ENCODE data around the gene NOL8.

Gene NOL8

DNA sequence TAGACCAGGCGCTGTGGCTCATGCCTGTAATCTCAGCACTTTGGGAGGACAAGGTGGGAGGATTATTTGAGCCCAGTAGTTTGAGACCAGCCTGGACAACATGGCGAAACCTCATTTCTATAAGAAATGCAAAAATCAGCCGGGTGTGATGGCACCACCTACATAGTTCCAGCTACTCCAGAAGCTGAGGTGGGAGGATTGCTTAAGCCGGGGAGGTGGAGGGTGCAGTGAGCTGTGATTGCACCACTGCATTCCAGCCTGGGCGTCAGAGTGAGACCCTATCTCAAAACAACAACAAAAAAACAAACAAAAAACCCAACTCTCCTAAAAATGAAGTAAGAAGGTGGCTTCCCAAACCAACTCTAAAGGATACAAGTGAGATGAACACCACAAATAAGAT is 54.6 kb downstream of the NOL8 start:
- DNase-seq (ENCODE audit: low read depth in 2 of 3, low spot score in 2 of 3): no peak

DNA sequence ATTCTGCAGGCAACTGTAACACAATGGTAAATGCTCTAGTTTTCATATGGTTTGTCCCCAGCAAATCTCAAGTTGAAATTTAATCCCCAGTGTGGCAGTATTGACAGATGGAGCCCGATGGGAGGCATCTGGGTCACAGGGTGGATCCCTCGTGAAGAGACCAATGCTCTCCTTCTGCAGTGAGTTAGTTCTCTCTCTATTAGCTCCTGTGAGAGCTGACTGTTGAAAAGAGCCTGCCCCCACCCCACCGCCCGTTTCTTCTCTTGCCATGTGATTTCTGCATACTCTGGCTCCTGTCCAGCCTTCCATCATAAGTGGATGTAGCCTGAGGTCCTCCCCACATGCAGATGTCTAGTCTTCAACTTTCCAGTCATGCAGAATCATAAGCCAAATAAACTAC is 58.7 kb downstream of the NOL8 start:
- DNase-seq (ENCODE audit: low read depth in 2 of 3, low spot score in 2 of 3): no peak

- no peak for DNase-seq (ENCODE audit: low read depth in 2 of 3, low spot score in 2 of 3)
These were observed 60.0 kb downstream of the NOL8 start for GRCh38 chr9:92265154-92265553.

DNA sequence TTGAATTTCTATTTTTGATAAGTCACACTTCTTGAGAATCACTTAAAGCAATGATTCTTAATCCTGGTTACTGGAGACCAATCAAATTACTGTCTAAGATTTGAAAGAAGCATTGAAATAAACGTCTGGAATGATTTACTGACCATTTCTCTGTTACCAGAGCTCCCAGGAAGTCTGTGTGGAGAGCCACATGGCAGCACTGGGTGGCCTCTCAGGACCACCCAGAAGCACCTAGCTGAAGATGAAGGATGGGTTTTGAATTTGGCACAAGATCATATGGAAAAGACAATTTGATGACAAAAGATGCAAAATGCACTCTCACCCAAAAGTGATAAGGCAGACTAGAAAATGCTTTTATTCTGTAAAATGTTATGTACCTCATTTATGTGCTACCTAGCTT is 62.0 kb downstream of the NOL8 start:
- DNase-seq (ENCODE audit: low read depth in 2 of 3, low spot score in 2 of 3): no peak

DNA sequence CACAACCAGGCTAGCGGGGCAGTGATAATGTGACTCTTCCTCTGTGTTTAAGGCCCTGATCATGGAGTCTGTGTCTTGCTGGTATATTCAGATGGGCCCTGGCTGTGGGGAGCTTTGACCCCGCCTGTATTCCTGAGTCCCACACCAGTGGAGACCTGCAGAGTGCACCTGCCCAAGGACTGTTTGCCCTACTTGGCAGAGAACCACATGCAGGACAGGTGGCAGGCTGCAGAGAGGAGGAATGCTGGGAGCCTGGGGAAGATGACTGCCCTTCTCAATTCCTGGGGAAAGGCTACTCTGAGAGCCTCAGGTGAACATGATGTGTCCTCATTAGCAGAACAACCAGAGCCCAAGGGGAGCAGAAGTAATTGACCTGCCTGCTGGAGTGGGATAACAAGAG is 67.8 kb downstream of the NOL8 start:
- no peak for DNase-seq (ENCODE audit: low read depth in 2 of 3, low spot score in 2 of 3)

DNA sequence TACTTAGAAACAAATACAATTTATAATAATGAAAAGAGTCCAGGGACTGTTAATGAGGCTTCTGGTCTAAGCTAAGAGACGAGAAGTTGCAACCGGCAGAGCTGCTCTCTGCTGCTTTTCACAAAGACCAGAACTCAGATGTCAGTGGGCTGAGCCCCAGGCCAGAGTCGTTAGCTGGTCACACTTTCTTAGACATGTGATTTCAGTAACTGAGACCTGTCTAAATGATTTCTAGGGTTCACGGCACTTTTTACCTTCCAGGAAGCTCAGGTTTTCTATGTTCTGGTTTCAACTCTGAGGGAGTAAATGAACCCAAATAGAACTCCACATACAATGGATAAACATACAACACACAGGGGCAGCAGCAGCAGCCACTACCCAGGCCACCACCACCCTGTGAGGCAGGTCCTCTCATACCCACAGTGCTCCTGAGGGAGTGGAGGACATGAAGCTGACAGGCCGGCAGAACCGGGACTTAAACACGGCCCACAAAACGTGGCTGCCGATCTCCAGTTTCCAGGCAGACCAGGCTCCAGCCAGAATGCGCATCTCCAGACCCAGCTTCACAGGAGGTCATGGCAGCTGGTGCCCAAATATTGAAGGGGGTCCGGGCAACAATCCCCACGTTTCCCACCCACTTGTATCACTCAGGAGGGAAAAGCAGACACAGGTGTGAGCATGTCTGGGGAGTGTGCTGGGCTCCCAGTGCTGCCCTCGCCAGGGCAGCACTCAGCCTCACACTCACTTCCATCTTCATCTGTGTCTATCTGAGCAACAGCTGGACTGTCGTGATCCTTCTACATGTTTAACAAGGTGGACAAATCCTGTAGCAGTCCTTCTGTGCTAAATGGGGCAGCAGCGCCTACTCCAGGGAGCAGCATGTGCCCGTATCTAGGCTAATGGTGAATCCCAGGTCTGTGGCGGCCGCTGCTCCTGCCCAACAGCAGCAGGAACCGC is 70.5 kb downstream of the NOL8 start:
- DNase-seq (ENCODE audit: low read depth in 2 of 3, low spot score in 2 of 3): no peak

DNA sequence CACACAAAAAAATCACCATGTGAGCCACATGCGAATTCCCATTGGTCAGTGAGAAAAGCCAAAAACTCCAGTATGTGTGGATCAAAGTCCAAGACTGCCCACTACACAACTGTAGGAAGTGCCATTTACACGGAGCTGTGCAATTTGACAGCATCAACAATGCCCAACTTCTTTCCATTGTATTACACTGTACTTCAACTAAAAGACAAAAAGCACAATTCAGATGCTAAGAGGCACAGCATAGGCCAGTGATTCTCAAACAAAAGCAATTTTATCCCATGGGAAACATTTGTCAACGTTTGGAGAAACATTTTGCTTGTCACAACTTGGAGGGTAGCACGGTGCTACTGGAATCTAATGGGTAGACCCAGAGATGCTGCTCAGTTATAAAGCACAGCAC is 71.5 kb downstream of the NOL8 start:
- no peak for DNase-seq (ENCODE audit: low read depth in 2 of 3, low spot score in 2 of 3)

GRCh38 chr9:92247981-92248380 is 77.2 kb downstream of the NOL8 start:
- no peak for DNase-seq (ENCODE audit: low read depth in 2 of 3, low spot score in 2 of 3)
